Renal cortex interstitium (tissue), 11 donors: ENCODE data around the gene MAGI2. TPM values are rescaled to one million over a fixed set of nuclear protein-coding genes. Genes with fewer than 3 reads are reported as not detected.
A peak's percentile ranks its signal among the peaks of the same experiment; 100 is the strongest.
"Not testable (repeated sequence)": the region's sequence is repeated elsewhere in the genome, so short reads cannot be mapped to it uniquely, and the experiment has no call there.

ENCODE experiments used
- DNase-seq, 11 donors: peaks; one replicate each; pipeline ENCODE4 v3.0.0-alpha.2; 2013; ENCODE audit warnings: low read depth in 9 of 11, low spot score in 4 of 11; ENCODE audit errors: extremely low read depth in 1 of 11
- polyA plus RNA-seq, 3 donors: library from polyadenylated mRNA; unstranded; fragments of 120-200 nt; gene quantifications; one replicate each; pipeline ENCODE4 v1.2.1, GENCODE V29; 2013; ENCODE audit not compliant: insufficient read length in 3 of 3

Gene MAGI2
- polyA plus RNA-seq, 3 donors = 32.0 to 34.5 (median 33.9) TPM

DNA sequence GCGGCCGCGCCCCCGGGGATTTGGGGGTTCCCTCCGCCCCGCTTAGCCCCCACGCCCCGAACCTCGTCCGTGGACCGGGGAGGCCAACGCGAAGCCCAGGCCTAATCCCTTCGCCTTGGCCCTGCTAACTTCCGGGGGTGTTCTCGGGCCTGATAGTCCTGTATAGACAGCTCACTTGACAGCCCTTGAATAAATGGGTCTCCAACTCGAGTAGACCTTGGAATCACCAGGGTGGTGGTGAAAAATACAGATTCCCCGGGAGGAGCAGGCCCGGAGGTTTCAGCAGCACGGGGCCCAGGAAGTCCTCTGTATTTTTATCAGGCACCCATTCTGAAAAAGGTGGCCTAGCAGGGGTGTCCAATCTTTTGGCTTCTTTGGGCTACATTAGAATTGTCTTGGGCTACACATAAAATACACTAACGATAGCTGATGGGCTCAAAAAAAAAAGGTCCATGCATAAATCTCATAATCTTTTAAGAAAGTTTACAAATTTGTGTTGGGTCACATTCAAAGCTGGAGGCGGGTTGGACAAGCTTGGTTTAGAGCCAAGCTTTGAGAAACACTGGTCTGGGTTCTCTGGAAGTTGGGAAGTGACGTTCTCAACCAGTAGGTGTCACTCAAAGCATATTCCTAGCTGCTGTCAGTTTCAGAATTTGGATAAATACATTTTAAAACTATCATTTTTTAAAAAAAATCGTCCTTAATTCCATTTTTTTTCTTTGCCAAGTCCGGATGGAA is 1433.2 kb downstream of the MAGI2 start:
- DNase-seq = peak; percentile 48 to 84 (median 68)

DNA sequence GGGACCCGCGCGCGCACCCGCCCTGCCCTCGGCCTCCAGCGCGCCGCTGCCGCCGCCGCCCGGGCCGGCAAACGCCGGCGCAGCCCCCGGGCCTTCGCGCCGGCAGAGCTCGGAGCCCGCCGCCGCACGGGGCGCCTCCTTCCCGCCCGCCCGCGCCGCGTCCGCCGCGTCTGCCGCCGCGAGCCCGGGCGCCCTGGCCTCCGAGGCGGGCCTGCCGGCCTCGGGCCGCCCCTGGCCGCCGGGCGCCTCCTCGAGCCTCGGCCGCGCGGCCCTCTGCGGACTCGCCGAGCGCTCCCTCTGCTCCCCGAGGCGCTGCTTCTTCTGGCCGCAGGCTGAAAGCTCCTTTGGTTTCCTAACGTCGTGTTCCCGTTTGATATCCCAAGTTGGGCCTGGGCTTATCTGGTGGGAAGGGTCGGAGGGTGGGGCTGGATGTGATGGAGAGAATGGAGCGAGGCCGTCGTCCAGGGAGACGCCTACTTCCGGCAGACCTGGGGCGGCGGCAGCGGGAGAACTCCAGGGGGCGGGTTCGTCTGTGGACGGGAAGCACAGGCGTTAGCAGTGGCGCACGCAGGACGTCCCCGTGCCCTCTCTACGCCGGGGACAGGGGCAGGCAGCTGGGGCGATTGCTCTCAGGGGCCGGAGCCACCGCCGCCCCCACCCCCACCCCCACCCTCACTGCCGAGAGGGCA is 1433.9 kb downstream of the MAGI2 start:
- peak; percentile 68 to 87 (median 81) for DNase-seq

DNA sequence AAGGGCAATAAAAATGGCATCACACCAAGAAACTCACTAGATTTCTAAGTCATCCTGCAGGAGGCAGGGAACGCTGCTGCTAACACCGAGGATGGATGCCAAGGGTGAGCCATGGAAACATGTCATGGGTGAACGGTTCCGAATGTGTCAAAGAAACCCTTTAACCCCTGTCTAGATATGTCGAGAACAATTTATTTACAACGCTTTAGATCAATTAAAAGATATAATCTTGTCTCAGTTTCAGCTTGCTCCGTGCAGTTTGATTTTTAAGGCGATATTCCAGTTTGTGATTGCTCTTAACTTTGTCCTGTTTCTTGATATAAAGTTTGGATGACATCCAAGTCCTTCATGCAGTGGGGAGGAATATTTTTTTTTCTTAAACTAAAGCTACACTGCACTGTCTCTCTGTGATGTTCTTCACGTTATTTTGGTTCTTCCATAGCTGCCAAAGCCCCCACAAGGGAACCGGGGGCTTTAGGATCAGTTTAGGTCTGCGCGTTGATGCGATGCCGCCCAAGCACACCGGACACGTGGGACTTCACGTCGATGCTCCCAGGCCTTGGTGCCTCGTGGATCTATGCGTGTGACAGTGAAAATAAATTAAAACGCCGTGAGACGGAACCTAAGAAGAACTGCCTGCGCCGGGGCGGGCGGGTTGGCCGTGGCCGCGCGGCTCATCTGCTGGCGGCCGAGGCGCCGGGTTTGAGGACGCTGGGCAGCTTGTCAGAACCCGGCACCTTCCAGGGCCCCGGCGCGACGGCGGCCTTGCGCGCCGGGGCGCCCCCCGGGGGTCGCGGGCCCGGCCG is 1434.6 kb downstream of the MAGI2 start:
- DNase-seq = peak in 10 of 11 donors; percentile 10 to 32 (median 26)

DNA sequence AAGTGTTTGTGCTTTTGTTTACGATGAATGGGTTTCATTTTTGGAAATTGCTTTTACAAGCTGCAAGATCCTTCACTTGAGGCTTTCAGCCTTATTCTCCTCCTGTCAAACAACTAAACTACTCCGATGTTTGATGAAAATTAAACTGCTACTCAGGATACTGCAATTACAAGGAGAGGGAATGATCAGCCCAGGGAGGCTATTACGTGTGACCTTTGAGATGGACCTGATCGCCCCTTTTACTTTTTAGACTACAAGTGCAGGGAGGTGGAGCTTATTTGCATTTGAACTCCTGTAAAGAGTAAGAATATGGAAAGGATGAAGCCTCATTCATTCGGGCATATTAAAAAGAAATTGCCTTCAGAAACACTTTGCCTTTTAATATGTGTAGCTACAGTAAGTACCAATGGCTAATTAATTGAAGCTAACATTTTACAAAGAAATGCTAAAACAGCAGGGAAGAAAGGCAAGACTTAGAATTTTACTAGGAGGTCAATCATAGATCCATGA is 1435.8 kb downstream of the MAGI2 start:
- no peak for DNase-seq

DNA sequence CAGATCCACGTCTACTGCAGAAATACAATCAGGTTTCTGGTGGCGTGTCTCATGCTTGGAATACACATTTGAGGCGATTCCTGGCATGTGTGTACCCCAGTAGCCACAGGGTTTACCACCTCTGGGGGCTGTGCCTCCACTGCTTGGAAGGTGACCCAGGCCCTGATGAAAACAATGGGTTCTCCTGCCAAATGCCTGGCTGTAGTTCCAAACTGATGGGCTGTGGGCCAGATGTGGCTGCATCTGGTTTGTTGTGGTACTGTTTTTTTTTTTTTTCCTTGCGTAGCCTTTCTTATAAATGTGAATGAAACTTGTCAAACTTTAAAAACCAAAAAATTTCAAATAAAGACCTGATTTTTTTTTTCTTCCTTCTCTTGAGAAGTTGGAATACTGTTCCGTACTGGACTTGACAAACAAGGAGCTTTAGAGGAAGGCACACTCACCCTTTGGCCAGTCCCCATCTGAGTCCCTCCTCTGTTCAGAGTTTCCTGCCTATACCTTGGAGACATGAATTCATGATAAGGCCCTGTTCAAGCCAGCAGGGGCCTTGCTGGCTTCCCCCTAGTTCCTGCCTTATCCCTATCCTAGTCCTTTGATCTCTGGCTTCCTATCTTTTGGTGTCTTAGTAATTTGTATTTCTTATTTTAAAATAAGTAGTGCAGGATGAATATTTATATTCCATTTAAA is 1437.8 kb downstream of the MAGI2 start:
- no peak for DNase-seq

DNA sequence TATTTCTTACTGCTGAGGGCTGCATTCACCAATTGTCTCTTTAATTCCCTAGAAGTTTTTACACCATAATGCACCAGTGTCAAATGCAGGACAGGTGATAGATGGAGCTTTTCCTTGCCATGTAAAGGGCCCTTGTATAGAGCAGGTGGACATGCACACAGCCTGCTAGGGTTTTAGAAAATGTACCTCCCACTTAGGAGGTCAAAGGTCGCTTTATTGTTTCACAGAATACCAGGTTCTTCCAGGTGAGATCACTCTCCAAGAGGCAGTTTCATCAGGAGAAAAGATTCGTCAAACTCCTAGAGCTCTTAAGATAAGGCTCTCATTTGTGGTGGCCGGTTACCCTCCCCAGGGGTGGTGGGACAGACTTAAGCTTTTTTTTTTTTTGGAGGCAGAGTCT is 1439.1 kb downstream of the MAGI2 start:
- no peak for DNase-seq

DNA sequence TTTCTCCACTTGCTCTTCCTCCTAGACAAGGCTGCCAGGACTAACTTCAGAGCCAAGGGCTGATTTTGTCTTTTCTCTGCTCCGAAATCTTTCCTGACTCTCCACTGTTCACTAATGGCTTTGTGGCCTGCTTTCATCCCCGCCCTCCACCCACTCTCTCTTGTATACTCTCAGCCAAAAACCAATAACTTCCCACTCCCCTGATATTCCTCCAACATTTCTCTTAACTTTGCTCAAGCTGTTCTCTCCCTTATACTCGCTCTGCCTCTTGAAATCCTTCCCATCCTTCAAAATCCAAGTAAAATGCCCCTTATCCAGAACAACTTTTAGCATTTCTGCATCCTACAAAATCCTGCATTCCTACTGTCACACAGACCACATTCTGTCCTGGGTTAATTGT is 1440.1 kb downstream of the MAGI2 start:
- DNase-seq = no peak

DNA sequence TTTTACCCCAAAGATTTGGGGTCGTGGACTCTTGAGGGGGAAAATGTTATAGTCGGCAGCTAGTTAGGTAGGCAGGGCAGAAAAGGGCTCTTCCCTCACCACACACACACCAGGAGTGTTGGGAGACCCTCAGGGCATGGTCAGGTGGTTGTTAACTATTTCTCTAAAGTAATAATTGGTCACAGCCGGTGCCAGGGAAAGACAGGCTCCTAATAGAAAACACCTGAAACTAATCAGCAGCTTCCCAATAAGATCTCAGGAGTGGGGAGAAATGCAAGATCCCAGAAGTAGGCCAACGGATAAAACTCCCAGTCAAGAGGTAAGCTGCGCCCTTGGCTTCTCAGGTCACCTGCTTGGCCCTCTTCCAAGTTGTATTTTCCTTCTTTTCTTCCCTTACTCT is 1441.8 kb downstream of the MAGI2 start:
- DNase-seq = no peak

DNA sequence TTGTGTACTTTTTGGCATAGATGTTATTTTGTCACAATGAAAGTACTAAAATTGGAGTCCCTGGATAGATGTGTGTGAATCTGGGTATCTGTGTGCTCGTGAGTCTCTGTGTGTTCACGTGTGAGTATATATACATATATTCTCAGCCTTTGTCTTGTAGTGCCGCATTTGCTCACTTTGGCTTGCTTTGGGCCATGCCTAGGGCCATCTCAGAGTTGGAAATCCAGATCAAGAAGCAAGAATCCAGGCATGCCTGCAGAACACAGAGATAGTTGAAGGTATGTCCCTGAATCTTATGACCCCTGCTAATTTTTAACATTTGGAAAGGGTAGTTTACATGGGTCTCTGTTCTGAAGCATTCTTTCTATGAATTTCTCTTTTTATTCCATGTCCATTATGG is 1446.2 kb downstream of the MAGI2 start:
- DNase-seq = no peak

DNA sequence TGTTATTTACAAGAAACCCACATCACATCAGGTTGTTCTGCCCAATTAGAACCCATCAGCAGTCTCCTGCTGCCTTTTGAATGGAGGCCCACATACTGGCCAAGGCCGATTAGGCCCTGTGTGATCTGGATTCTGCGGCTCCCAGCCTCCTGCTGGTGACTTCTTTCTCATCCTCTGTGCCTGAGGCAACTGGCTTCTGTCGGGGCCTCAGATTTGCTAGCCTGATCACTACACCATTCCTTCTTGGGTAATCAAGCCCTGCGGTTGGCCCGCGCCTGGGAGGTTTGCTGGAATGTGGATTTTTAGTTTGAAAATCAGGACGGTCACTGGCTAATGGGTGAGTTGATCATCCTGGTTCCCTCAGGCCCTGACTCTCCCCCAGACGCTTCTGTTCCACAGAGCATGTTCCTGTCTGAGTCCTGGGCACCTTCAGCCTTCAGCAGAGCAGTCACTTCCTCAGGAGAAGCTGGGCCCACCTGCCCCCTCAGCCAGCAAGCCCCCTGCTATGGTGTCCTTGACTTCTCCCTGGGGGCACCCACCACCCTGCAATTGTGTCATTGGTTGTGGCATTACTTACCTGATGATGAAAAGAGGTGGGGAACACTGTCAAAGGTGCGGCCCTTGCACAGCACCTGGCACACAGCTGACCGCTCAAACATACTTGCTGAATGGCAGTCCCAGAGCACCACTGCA is 1447.3 kb downstream of the MAGI2 start:
- DNase-seq = no peak

DNA sequence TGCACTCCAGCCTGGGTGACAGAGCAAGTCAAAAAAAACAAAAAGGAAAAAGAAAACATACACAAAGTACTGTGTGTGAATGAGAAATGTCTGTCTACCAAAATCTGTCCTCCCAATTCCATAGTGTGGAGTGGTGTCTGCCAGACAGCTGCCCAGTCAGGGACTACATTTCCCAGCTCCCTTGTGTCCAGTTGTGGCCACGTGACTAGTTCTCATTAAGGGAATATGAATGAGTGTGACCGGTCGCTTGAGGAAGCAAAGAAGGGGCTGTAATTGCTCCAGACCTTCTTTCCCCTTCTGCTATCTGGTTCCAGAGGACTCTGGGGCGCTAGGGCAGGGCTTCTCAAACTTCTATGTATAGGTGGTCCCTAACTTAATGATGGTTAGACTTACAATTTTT is 1450.8 kb downstream of the MAGI2 start:
- no peak for DNase-seq

DNA sequence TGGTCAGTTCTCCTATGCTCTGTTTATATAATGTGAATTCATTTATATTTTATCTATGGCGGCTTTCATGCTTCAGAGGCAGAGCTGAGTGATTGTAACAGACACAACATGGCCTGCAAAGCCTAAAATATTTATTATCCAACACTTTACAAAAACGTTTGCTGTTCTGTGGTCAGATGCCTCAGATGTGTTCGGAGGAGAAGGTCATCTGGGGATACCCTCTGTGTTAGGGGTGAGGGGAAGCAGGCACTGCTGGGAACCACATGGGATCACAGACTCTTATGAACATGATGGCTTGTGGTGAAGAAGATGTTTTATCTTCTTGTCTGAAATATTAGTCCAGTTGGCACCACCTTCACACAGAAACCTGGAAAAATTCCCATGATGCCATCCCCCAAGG is 1451.4 kb downstream of the MAGI2 start:
- DNase-seq = no peak

DNA sequence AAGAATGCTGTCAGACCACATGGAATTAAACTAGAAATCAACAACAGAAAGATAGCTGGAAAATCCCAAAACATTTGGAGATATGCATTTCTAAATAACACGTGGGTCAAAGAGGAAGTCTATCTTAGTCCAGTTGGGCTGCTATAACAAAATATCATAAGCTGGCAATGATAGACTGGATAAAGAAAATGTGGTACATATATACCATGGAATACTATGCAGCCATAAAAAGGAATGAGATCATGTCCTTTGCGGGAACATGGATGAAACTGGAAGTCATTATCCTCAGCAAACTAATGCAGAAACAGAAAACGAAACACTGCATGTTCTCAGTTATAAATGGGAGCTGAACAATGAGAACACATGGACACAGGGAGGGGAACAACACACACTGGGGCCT is 1454.3 kb downstream of the MAGI2 start:
- DNase-seq = not testable (repeated sequence)

DNA sequence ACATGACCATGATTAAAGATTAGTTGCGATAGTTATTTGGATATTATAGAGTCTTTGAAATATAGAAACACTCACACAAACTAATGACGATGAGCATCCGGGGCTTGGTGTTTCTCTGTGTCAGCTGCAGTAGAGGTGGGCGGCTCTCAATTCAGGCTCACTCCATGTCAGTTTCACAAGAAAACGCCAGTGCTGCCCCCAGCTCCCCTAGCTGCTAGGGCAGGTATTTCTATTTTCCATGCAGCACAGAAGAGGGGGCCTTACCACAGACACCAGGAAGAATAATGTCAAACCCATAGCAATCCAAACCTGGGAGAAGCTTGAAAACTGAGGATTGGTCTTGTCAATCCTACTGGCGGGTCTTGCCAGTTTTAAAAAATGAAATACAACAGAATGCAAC is 1457.8 kb downstream of the MAGI2 start:
- no peak for DNase-seq

DNA sequence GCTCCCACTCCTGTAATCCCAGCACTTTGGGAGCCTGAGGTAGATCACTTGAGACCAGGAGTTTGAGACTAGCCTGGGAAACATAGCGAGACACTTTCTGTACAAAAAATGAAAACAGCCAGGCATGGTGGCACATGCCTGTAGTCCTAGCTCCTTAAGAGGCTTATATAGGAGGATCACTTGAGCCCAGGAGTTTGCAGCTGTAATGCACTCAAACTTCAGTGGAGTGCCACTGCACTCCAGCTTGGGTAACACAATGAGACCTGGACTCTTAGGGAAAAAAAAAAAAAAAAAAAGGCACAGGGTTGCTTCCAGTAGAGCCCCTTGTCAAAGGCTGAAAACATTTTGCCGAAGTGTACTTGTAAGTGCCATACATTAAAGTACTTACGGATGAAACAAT is 1459.6 kb downstream of the MAGI2 start:
- no peak for DNase-seq

DNA sequence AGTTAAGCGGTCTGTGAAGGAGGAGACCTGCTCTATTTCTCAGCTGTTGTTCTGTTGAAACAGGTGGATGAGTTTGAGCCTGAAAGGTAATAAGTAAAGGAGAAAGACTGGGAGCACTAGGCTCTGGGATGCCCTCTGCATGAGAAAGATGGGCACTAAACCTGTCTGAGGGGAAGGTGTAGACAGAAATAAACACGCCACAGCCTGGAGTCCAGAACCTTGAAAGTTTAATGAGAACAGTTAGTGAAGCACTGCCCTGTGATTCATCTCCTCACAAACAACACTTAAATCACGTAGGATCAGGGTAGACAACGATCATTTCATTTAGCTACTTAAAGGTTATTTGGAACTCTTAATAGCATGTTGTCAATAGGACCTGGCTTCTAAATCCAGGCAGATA is 1461.8 kb downstream of the MAGI2 start:
- DNase-seq = no peak

DNA sequence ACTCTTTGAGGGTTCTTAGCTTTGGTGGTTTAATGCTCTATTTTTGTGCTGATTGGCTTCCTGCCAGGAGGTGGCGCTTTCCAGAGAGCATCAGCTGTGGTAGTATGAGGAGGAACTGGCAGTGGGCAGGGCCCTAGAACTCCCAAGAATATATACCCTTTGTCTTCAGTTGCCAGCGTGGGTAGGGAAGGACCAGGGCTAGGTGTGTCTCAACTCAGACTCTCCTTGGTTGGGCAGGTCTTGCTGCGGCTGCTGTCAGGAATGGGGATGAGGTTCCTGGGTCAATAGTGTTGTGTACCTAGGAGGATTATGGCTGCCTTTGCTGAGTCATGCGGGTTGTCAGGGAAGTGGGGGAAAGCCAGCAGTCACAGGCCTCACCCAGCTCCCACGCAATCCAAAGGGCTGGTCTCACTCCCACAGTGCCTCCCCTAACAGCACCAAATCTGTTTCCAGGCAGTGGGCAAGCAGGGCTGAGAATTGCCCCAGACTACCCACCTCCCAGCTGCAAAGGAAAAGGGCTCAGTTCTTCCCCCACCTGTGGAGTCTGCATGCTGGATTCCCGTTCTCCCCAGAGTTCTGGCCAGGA is 1463.4 kb downstream of the MAGI2 start:
- DNase-seq = no peak

DNA sequence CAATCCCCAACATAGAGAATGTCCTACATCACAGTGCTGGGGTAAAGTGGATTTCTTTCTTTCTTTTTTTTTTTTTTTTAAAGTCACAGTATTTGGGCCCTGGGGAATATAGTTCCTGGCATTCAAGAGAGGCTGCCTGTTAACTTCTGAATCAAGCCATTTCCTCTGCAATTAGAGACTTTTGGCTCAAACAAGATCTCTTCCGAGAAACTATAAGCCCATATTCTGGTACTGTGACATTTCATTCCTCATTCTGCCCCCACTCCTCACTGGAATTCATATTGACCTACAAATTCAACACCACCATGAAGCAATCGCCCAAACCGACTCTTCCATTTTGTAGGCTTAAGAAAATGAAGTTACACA is 1467.5 kb downstream of the MAGI2 start:
- DNase-seq = no peak
